ENCODE data around the gene CCBE1.
A peak's percentile ranks its signal among the peaks of the same experiment; 100 is the strongest.

Gene CCBE1

DNA sequence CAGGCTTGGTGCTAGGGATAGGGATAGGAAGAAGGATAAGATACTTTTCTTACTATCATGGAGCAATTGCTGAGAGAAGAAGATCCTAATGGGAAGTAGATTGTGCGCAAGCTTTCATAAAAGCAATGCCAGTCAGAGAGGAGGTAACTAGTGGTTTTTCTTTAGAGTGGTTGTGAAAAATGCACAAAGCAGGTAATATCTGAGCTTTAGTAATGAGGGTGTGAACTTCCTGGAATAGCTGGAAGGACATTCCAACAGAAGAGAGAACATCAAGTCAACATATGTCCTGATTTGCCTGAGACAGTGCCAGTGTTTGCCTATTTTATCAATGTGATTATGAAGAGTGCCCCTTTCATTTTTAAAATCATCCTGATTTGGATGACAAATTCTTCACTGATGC, 34.1 kb downstream of the CCBE1 start:
- TF ChIP-seq, protein P1, sequence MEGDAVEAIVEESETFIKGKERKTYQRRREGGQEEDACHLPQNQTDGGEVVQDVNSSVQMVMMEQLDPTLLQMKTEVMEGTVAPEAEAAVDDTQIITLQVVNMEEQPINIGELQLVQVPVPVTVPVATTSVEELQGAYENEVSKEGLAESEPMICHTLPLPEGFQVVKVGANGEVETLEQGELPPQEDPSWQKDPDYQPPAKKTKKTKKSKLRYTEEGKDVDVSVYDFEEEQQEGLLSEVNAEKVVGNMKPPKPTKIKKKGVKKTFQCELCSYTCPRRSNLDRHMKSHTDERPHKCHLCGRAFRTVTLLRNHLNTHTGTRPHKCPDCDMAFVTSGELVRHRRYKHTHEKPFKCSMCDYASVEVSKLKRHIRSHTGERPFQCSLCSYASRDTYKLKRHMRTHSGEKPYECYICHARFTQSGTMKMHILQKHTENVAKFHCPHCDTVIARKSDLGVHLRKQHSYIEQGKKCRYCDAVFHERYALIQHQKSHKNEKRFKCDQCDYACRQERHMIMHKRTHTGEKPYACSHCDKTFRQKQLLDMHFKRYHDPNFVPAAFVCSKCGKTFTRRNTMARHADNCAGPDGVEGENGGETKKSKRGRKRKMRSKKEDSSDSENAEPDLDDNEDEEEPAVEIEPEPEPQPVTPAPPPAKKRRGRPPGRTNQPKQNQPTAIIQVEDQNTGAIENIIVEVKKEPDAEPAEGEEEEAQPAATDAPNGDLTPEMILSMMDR (IDR thresholded peaks at IDR 0.05; ENCODE audit: low read length, missing control alignments) = no peak
- H3K4me3 ChIP-seq (replicated peaks; ENCODE audit: low read depth, low read length) = no peak overlapping the region

DNA sequence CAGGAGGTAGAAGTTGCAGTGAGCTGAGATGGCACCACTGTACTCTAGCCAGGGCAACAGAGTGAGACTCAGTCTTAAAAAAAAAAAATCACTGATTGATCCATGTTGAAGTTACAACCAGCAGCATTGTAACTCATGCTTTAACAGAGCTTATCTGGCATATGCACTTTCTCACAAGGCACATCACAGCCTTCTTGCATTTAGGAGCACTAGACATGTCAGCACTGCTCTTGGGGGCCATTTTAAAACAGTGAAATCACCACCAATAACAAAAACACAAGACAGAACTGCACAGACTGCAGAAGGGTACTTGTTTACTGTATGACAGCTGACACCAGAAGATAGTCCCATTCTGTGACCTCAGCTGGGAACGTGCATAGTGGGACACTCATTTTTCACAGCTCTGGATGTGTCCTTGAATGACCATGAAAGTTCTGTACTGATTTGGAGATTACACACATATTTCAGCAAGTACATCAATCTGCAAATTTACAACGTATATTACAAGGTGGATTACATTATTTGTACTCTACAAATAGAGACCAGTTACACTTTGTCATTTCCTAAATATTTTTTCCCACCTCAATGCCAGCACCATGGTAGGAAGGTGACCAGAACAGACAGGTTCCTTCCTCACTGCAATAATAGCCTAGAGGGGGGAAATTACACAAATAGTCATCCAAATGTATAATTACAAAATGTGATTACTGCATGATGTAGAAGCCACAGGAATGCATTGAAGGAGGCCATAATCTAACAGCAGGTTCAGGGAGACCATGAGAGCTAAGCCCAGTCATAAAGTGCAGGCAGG, 35.1 kb downstream of the CCBE1 start:
- DNase-seq (ENCODE audit: low read depth) = no peak
- no peak overlapping the region for H3K4me3 ChIP-seq (replicated peaks; ENCODE audit: low read depth, low read length)
- TF ChIP-seq, protein P1 (IDR thresholded peaks at IDR 0.05; ENCODE audit: low read length, missing control alignments) = no peak

More for the DNA sequence above, 34.1 kb downstream of the CCBE1 start:
- no peak for DNase-seq (ENCODE audit: low read depth)

DNA sequence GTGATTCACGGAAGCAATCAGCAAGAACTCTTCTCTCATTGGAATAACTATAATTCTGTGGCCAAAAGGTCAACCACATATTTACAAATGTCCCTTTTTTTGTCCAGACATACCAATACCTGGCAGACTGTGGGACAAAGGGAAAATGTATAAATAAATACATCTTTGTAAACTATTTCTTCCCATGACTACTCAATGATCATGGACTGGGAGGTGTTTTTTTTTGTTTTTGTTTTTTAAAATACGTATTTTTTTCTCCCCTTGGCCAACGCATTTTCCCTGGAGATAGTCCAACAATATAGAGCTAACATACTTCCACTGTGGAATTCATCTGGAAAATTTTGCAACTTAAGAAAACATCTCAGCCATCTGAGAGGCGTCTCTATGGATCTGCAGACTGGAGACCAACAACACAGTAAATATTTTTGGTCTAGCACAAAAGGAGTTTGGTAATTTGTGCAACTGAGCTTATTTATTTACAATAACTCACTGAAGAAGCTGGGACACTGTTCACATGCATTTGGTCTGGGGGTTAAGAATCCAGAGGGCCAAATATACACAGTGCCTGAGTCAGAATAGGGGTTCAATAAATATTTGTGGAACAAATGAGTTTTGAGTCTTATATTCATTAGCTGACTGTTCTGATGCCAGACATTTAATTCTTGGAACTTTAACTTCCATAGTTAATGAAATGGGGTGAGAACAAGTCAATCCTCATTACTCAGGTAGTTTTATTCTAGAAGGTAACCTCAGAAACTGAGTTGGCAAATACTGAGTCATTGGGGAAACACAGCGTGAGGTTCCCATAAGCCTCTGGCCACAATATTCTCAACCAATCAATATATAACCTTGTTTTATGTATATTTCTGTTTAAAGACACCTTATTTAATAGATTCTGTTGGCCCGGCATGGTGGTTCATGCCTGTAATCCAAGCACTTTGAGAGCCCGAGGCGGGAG, 36.2 kb downstream of the CCBE1 start:
- no peak overlapping the region for H3K4me3 ChIP-seq (replicated peaks; ENCODE audit: low read depth, low read length)
- DNase-seq (ENCODE audit: low read depth) = peak; percentile 88
- TF ChIP-seq, protein P1 (IDR thresholded peaks at IDR 0.05; ENCODE audit: low read length, missing control alignments) = no peak

DNA sequence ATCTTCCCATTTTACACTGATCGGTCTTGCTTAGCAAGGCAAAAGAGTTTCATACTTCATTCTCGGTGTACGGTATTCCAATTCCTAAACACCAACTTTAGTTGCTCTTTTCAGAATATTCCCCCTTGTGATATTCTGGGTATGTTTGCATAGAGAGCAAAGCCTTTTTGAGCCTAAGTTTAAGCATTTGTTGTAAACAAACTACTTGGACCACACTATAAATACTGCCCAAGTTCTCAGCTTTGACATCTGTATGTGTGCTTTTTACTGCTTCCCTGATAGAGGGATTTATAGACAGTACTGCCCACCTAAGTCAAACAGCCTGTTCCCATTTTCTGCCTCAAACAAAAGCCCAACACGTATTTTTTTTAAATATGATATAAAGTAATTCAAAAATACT, 36.9 kb downstream of the CCBE1 start:
- TF ChIP-seq, protein P1 (IDR thresholded peaks at IDR 0.05; ENCODE audit: low read length, missing control alignments) = no peak
- no peak overlapping the region for H3K4me3 ChIP-seq (replicated peaks; ENCODE audit: low read depth, low read length)
- no peak for DNase-seq (ENCODE audit: low read depth)

DNA sequence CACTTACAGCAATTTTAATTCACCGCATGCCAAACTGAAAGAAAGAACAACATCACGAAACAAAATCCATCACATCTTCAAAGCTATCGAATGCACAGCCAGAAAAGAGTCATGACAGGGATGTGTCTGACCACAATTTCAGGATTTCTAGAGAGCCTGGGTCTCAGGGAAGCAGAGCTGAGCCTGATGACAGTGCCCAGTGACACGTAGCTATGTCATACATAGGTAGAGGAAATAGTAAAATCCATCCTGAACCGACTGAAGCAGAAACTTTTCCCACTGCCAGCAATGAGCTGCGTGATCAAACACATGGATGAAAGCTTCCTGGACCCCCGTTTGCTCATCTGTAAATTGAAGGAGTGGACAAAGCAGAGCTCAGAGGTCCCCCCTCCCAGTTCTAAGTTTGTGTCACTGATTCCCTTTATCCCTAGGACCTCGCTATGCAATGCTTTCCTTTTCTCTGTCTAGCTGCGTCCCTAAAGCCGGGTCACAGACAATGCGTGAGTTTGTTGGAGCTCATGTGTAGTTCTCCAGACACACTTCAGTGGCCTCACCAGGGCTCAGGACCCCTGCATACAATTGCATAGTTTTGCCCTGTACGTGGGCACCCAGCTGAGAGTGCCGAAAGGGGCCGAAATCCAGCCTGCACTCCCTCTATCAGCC, 37.6 kb downstream of the CCBE1 start:
- peak overlapping the region; percentile 26 for H3K4me3 ChIP-seq (replicated peaks; ENCODE audit: low read depth, low read length)
- DNase-seq (ENCODE audit: low read depth) = no peak
- TF ChIP-seq, protein P1 (IDR thresholded peaks at IDR 0.05; ENCODE audit: low read length, missing control alignments) = no peak

DNA sequence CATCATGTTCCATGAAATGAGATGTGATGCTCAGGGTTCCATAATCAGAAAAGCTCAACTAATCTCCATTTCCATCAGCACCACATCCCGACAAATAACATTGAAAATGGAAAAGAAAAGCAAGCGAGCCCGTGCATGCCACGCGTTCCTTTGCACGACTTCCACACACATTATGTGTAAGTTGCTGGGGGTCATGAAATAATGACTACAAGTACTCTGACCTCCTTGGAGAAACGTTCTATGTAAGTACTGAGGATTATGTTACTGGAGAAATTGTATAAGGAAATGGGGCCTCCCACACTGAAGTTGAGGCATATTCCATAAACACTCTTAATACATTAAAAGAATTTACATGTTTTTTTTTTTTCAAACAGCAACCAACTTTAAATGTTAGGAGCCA, 38.3 kb downstream of the CCBE1 start:
- H3K4me3 ChIP-seq (replicated peaks; ENCODE audit: low read depth, low read length) = no peak overlapping the region
- no peak for DNase-seq (ENCODE audit: low read depth)
- TF ChIP-seq, protein P1 (IDR thresholded peaks at IDR 0.05; ENCODE audit: low read length, missing control alignments) = no peak

All from fibroblast of pulmonary artery (primary cell).